SU-DHL-6 (cell line): ENCODE measurements around the gene DHTKD1.

Experiments
- EZH2phosphoT487 ChIP-seq: fragments of 200-600 bp; sonication (generic), shearing (Covaris generic); conservative IDR thresholded peaks from 2 replicates; pipeline ENCODE4 v1.6.1; 2018; ENCODE audit warnings: mild to moderate bottlenecking, antibody characterized with exemption, low read length, moderate library complexity, mixed read lengths
- TF ChIP-seq, protein P1 (sequence below): fragments of 200-600 bp; sonication (generic); IDR thresholded peaks from one replicate; pipeline ENCODE4 v1.5.1; 2017; ENCODE audit warnings: antibody characterized with exemption, mild to moderate bottlenecking, low read length, moderate library complexity; ENCODE audit not compliant: insufficient read depth, poor library complexity, severe bottlenecking

DNA sequence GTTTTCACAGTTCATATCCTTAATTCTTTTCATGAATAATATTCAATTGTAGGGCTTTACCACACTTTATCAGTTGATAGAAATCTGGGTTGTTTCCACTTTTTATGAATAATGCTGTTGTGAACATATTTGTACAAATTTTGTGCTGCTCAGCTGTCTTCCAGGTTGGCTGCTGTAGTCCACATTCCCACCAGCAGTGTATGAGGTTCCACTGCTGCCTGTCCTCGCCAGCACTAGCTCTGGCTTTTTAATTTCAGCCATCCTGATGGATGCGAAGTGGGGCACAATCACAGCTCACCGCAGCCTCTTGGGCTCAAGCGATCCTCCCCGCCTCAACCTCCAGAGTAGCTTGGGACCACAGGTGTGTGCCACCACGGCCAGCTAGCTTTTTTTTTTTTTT lies 94.2 kb downstream of the DHTKD1 start:
- TF ChIP-seq, protein P1, sequence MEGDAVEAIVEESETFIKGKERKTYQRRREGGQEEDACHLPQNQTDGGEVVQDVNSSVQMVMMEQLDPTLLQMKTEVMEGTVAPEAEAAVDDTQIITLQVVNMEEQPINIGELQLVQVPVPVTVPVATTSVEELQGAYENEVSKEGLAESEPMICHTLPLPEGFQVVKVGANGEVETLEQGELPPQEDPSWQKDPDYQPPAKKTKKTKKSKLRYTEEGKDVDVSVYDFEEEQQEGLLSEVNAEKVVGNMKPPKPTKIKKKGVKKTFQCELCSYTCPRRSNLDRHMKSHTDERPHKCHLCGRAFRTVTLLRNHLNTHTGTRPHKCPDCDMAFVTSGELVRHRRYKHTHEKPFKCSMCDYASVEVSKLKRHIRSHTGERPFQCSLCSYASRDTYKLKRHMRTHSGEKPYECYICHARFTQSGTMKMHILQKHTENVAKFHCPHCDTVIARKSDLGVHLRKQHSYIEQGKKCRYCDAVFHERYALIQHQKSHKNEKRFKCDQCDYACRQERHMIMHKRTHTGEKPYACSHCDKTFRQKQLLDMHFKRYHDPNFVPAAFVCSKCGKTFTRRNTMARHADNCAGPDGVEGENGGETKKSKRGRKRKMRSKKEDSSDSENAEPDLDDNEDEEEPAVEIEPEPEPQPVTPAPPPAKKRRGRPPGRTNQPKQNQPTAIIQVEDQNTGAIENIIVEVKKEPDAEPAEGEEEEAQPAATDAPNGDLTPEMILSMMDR = no peak
- TF ChIP-seq EZH2phosphoT487 = no peak
